Measurements from ENCODE around the gene FAHD1.

The FAHD1 gene

GRCh38 chr16:1786242-1787055 lies 40.6 kb upstream of the FAHD1 start:
- no peak overlapping the region for H3K4me3 ChIP-seq (ENCODE audit: low read depth, low read length)
- in situ Hi-C loops (cut with HindIII; ENCODE audit: low sequenced_read_pairs): no loop called here
- no peak for TF ChIP-seq CTCF (IDR thresholded peaks at IDR 0.05; ENCODE audit: low read depth, low read length)
- DNase-seq (ENCODE audit: low read depth, low spot score): no peak

- no peak for TF ChIP-seq CTCF (IDR thresholded peaks at IDR 0.05; ENCODE audit: low read depth, low read length)
- no peak for DNase-seq (ENCODE audit: low read depth, low spot score)
- in situ Hi-C loops (cut with HindIII; ENCODE audit: low sequenced_read_pairs): no loop called here
Measured at GRCh38 chr16:1787056-1787321, 40.0 kb upstream of the FAHD1 start.

GRCh38 chr16:1787322-1788094 lies 39.5 kb upstream of the FAHD1 start:
- DNase-seq (ENCODE audit: low read depth, low spot score): no peak
- H3K4me3 ChIP-seq (ENCODE audit: low read depth, low read length): no peak overlapping the region
- in situ Hi-C loops (cut with HindIII; ENCODE audit: low sequenced_read_pairs): no loop called here
- no peak for TF ChIP-seq CTCF (IDR thresholded peaks at IDR 0.05; ENCODE audit: low read depth, low read length)

More at GRCh38 chr16:1787056-1787321, 40.0 kb upstream of the FAHD1 start:
- no peak overlapping the region for H3K4me3 ChIP-seq (ENCODE audit: low read depth, low read length)

- no peak overlapping the region for H3K4me3 ChIP-seq (ENCODE audit: low read depth, low read length)
- no peak for DNase-seq (ENCODE audit: low read depth, low spot score)
- in situ Hi-C loops (cut with HindIII; ENCODE audit: low sequenced_read_pairs): no loop called here
- no peak for TF ChIP-seq CTCF (IDR thresholded peaks at IDR 0.05; ENCODE audit: low read depth, low read length)
Measured at GRCh38 chr16:1788095-1788707, 38.8 kb upstream of the FAHD1 start.

GRCh38 chr16:1788708-1789100 lies 38.3 kb upstream of the FAHD1 start:
- DNase-seq (ENCODE audit: low read depth, low spot score): no peak
- H3K4me3 ChIP-seq (ENCODE audit: low read depth, low read length): no peak overlapping the region
- in situ Hi-C loops (cut with HindIII; ENCODE audit: low sequenced_read_pairs): no loop called here
- TF ChIP-seq CTCF (IDR thresholded peaks at IDR 0.05; ENCODE audit: low read depth, low read length): no peak

- in situ Hi-C loops (cut with HindIII; ENCODE audit: low sequenced_read_pairs): no loop called here
- DNase-seq (ENCODE audit: low read depth, low spot score): no peak
- TF ChIP-seq CTCF (IDR thresholded peaks at IDR 0.05; ENCODE audit: low read depth, low read length): no peak
- H3K4me3 ChIP-seq (ENCODE audit: low read depth, low read length): no peak overlapping the region
Measured at GRCh38 chr16:1789643-1790045, 37.4 kb upstream of the FAHD1 start.
